Activated naive CD4-positive, alpha-beta T cell treated with anti-CD3 and anti-CD28 coated beads for 36 hours (primary cell): ENCODE results near the gene DLGAP1. TPM values are rescaled to one million over a fixed set of nuclear protein-coding genes. Genes with fewer than 3 reads are reported as not detected.
A peak's percentile ranks its signal among the peaks of the same experiment; 100 is the strongest.
"Not testable (repeated sequence)": the region's sequence is repeated elsewhere in the genome, so short reads cannot be mapped to it uniquely, and the experiment has no call there.

Experiments used
- CTCF ChIA-PET: fragments of 350-600 bp; sonication (Branson Sonifier 250); formaldehyde crosslinking; loops from one replicate; lab custom pipeline; 2021; ENCODE audit warnings: antibody characterized with exemption; lab: Charles Lee
- DNase-seq: peaks from one replicate; pipeline ENCODE4 v3.0.0-alpha.2; 2020
- H3K27ac Mint-ChIP-seq: one replicate; pipeline ENCODE4 v1.8.0; 2021; ENCODE audit warnings: mild to moderate bottlenecking, mixed read lengths
- H3K27me3 Mint-ChIP-seq: one replicate; pipeline ENCODE4 v1.8.0; 2021; ENCODE audit warnings: low read depth, mixed read lengths
- H3K36me3 Mint-ChIP-seq: one replicate; pipeline ENCODE4 v1.8.0; 2021; ENCODE audit warnings: low read depth, mixed read lengths
- H3K4me1 Mint-ChIP-seq: one replicate; pipeline ENCODE4 v1.8.0; 2021; ENCODE audit warnings: low read depth, mixed read lengths
- H3K4me3 Mint-ChIP-seq: one replicate; pipeline ENCODE4 v1.8.0; 2021; ENCODE audit warnings: mild to moderate bottlenecking, moderate library complexity, mixed read lengths
- H3K9me3 Mint-ChIP-seq: one replicate; pipeline ENCODE4 v1.8.0; 2021; ENCODE audit warnings: mixed read lengths
- intact Hi-C: fragments of 100-400 bp; cut with micrococcal nuclease; formaldehyde crosslinking; loops from one replicate; pipeline ENCODE4 v1.15.1; 2023
- total RNA-seq, 2 experiments: library from RNA; stranded (reverse); gene quantifications; one replicate each; pipeline ENCODE4 v1.2.3, GENCODE V29; 2021

DLGAP1 gene
- total RNA-seq, 2 experiments from 2014 or later, result not detected

DNA sequence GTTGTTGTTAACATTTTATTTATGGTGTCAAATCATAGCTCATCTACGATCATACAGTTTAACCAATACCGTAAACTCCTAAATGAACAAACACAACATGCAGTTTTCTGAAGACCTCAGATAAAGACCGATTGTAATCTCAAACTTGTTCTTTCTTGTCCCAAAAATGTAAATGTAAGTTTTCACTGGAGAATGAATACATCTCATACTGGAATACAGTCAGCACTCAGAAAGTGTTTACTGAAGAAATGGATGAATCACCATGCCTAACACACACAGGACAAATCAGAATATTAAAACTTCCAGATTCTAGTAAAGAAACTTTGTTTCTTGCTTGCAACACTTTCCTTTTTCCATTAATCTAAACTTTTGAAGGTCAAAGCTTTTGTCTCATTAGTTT, 380.5 kb downstream of the DLGAP1 start:
- CTCF ChIA-PET, result interaction anchor here (2.1 to 2.2 kb wide), 2 partner anchors 80 to 303 kb away, joined by 4 read pairs; no protein-coding TSS in a partner anchor

DNA sequence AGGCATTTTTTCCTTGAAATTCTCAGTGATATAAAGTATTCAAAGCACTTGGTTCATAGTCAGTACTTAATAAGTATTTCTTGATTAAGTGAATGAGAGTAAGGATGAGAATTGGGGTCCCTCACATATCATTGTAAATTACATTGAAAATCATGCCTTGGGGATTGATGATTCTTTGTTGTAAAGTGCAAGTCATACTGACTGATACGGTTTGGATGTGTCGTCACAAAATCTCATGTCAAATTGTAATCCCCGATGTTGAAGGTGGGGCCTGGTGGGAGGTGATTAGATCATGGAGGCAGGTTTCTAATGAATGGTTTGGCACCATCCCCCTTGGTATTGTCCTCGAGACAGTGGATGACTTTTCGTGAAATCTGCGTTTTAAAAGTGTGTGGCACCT, 385.9 kb downstream of the DLGAP1 start:
- Mint-ChIP-seq H3K27ac (no peak overlapping the region), H3K4me1 (no peaks in the 10 kb centered on the region), H3K36me3 (no peaks in the 10 kb centered on the region), H3K9me3 (no peaks in the 10 kb centered on the region), H3K4me3 (no peak overlapping the region), H3K27me3 (peaks cover 9% of the 10 kb centered on the region)
- intact Hi-C loops, result loop anchor here (2.0 to 5.0 kb wide), 3 partner anchors 70 to 787 kb away; no protein-coding TSS in a partner anchor
- no peak for DNase-seq
- CTCF ChIA-PET, result interaction anchor here (0.6 to 1.3 kb wide), 6 partner anchors 37 to 298 kb away, joined by 3 to 13 read pairs (median 3); no protein-coding TSS in a partner anchor

More for the DNA sequence above, 380.5 kb downstream of the DLGAP1 start:
- intact Hi-C loops, result no loop called here
- H3K4me1 Mint-ChIP-seq, result no peaks in the 10 kb centered on the region
- H3K27ac Mint-ChIP-seq, result no peak overlapping the region
- H3K27me3 Mint-ChIP-seq, result peaks cover under 1% of the 10 kb centered on the region
- no peaks in the 10 kb centered on the region for H3K9me3 Mint-ChIP-seq
- no peak overlapping the region for H3K4me3 Mint-ChIP-seq
- DNase-seq, result no peak
- H3K36me3 Mint-ChIP-seq, result no peaks in the 10 kb centered on the region

DNA sequence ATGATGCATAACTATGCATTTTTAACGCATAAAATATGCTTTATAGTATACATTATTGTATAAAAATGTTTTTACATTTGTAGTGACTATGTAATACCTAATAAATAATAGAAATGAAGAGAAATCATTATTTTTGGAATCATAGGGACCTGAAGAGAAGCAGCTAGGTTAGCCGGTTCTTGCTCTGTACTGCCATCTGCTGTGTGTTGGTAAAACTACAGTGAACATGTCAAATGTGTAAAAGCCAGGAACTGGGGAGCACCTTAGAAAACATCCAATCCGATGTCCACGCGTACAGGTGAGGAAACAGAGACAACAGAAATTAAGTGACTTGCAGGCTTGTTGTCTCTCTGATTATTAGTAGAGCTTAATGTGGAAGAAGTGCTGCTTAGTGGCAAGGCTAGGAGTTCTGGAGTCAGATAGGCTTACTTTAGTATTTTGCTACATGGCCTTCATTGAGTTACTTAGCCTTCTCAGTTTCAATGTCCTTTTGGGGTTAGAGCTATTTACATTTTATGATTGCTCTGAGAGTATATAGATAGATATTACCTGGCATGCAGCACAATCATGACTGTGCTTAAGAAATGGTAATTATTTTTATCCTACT, 386.5 kb downstream of the DLGAP1 start:
- Mint-ChIP-seq H3K36me3 (no peaks in the 10 kb centered on the region), H3K27me3 (peaks cover 9% of the 10 kb centered on the region)

DNA sequence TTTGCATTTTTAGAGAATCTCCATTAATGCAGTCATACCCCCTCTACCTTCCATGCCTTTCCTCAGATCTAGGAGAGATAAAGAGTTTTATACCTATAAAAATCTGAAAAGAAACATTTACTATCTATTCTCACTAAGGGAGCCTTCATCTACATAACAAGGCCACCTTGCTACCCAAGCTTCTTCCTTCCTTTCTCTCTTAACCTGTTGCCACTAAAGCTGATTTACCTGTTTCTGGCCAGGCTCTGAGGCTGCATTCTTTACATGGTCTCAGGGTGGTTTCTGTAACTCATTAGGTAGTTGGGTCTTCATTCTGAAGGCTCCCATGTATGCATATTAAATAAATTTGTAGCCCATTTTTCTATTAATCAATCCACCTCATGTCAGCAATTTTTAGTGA, 391.6 kb downstream of the DLGAP1 start:
- Mint-ChIP-seq H3K27me3 (peaks cover 6% of the 10 kb centered on the region), H3K9me3 (peaks cover 13% of the 10 kb centered on the region), H3K36me3 (no peaks in the 10 kb centered on the region), H3K27ac (no peak overlapping the region), H3K4me1 (no peaks in the 10 kb centered on the region), H3K4me3 (no peak overlapping the region)
- CTCF ChIA-PET, result no interaction called here
- intact Hi-C loops, result no loop called here
- no peak for DNase-seq

More for the DNA sequence above, 386.5 kb downstream of the DLGAP1 start:
- Mint-ChIP-seq H3K4me1 (no peaks in the 10 kb centered on the region), H3K9me3 (no peaks in the 10 kb centered on the region), H3K4me3 (no peak overlapping the region), H3K27ac (no peak overlapping the region)
- peak; percentile 53 for DNase-seq
- intact Hi-C loops, result loop anchor here (1.0 to 5.0 kb wide), 4 partner anchors 70 to 786 kb away; no protein-coding TSS in a partner anchor
- CTCF ChIA-PET, result interaction anchor here (0.6 to 1.3 kb wide), 7 partner anchors 38 to 297 kb away, joined by 3 to 13 read pairs (median 3); no protein-coding TSS in a partner anchor

DNA sequence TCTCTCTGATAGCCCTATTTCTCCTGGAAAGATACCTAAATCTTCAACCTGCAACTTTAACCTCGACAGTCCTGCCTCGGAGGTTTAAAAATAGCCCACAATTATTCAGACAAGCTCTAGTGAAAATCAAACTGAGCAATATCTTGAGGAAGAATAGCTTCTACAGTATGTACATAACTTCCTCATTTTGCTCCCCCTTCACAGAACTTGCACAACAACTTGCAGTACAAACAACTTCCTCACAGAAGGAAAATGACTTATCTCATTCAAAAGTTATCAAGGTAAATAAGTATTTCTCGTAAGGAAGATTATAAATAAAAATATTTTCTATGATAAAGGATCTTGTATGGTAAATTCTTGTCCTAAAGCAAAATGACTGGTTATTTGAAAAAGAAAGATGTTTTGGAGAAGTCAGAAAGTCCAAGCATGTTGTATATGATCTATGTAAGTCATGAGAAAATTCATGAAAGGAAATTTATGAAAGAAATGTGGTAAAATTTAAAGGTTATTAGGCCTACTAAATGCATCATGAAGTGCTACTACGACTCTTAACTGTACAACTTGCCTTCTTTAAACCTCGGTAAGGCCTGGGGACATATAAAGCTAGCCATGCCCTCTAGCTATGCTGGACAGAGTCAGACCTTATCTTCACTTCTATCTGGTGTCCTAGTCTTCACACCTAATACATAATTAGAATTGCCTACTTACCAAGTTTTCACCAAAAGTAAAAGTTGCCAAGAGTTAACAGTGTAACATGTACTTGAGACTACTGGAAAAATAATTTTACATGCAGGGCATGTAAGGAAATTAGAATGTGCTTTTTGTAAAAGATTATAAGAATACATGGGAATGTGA, 394.5 kb downstream of the DLGAP1 start:
- no peak for DNase-seq
- CTCF ChIA-PET, result no interaction called here
- no peak overlapping the region for H3K4me3 Mint-ChIP-seq
- H3K27me3 Mint-ChIP-seq, result peaks cover 9% of the 10 kb centered on the region
- peaks cover 13% of the 10 kb centered on the region for H3K9me3 Mint-ChIP-seq
- H3K36me3 Mint-ChIP-seq, result no peaks in the 10 kb centered on the region
- H3K27ac Mint-ChIP-seq, result no peak overlapping the region
- intact Hi-C loops, result no loop called here
- no peaks in the 10 kb centered on the region for H3K4me1 Mint-ChIP-seq

DNA sequence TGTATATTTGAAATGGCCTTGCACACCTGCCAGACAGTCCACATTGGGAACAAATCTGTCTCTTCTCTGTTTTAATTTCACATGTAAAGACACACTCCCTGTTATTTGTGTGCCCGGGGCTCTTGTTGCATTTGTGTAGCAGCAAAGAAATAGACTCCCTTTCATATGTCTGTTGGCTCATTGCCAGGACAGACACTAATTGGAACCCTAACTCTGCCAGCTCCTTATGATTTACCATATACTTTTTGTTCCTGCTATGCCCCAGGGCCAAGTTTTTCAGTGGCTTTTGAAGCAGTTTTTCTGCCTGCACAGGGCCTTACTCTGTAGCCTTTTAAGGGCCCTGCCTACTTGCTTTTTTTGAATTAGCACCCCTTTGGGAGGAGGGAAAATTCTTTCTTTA, 396.9 kb downstream of the DLGAP1 start:
- CTCF ChIA-PET, result no interaction called here
- Mint-ChIP-seq H3K4me1 (no peaks in the 10 kb centered on the region), H3K27me3 (peaks cover 9% of the 10 kb centered on the region), H3K27ac (no peak overlapping the region), H3K36me3 (no peaks in the 10 kb centered on the region), H3K9me3 (peaks cover 16% of the 10 kb centered on the region), H3K4me3 (no peak overlapping the region)
- intact Hi-C loops, result no loop called here
- no peak for DNase-seq

DNA sequence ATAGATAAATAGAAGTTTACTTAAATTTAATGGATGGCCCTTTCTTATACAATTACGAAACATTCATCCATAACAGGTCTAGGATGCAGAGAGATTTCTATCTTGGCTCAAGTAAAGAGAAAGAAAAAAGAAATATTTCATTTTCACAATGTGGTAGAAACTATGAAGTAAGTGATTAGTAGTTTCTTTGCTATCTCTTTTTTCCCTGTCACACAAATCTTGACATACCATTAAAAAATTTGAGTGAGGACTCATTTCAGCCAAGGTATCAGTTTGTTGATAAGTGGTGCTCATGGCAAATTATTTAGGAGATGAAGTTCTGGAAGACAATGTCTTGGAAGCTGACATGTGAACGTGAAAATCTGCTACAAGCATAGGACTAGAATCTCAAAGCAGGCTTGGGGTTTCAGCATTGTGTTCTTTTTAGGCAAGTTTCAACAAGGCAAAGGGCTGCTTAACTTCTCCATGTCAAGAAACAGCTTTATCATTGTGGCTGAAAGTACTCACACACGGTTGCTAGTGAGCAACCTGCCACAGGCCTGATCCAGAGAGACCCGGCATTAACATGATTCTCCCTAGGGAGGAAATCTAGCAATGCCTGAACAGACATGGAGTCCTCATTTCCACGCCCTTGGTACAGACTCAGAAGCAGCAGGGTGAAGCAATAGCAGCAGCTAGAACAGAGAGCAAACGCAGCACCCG, 414.6 kb downstream of the DLGAP1 start:
- no peaks in the 10 kb centered on the region for H3K4me1 Mint-ChIP-seq
- DNase-seq, result no peak
- no peak overlapping the region for H3K4me3 Mint-ChIP-seq
- H3K9me3 Mint-ChIP-seq, result no peaks in the 10 kb centered on the region
- intact Hi-C loops, result no loop called here
- H3K27ac Mint-ChIP-seq, result no peak overlapping the region
- H3K36me3 Mint-ChIP-seq, result no peaks in the 10 kb centered on the region
- CTCF ChIA-PET, result no interaction called here
- peaks cover 4% of the 10 kb centered on the region for H3K27me3 Mint-ChIP-seq

DNA sequence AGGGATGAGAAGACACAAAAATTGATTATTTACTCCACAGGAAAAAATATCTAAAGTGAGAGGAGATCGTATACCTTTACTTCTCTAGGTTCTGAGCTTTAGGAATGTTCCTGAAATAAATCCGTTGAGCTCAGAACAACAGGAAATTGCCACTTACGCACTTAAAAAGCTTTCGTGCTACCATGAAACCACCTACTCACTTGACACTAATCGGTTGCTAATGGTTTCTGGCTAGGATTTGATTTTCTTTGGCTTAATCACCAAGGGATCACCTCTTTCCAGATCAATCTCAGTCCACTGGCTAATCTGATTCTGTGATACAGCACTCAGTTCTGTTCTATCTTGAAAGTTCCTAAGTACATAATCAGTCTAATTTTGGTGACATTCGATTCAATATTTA, 419.6 kb downstream of the DLGAP1 start:
- Mint-ChIP-seq H3K27ac (no peak overlapping the region), H3K27me3 (peaks cover 4% of the 10 kb centered on the region), H3K4me1 (no peaks in the 10 kb centered on the region), H3K36me3 (no peaks in the 10 kb centered on the region), H3K4me3 (no peak overlapping the region), H3K9me3 (no peaks in the 10 kb centered on the region)
- intact Hi-C loops, result no loop called here
- CTCF ChIA-PET, result interaction anchor here (0.9 kb wide), 1 partner anchor 41 kb away, joined by 3 read pairs; no protein-coding TSS in a partner anchor
- no peak for DNase-seq

DNA sequence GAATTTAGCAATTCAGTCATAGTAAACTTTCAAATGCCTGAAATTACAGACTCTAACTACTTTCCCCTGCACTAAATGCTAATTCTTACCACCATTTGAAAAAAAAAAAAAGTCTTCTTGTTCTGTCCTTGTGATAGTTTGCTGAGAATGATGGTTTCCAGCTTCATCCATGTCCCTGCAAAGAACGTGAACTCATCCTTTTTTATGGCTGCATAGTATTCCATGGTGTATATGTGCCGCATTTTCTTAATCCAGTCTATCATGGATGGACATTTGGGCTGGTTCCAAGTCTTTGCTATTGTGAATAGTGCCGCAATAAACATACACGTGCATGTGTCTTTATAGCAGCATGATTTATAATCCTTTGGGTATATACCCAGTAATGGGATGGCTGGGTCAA, 420.3 kb downstream of the DLGAP1 start:
- DNase-seq, H3K4me3 Mint-ChIP-seq, H3K27ac Mint-ChIP-seq, intact Hi-C loops, H3K36me3 Mint-ChIP-seq, H3K9me3 Mint-ChIP-seq, H3K27me3 Mint-ChIP-seq, H3K4me1 Mint-ChIP-seq: not testable (repeated sequence)
- CTCF ChIA-PET, result interaction anchor here (0.9 kb wide), 1 partner anchor 40 kb away, joined by 3 read pairs; no protein-coding TSS in a partner anchor

DNA sequence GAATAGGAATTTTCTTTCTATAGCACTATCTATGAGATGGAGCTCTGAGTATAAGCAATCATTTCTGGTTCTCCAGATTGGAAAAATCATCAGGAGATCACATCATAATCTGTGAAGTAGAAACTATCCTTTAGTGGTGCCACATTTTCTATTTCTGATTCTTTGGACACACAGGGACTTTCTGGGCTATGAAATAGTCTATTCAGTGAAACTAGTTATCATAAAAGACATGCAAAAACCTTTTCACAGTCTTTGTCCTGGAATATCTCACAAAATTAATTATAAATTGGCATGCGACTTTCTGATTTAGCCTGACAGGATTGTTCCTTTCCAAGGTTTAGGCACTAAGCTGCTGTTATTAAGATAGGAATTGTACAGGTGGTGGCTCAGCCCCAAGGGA, 428.6 kb downstream of the DLGAP1 start:
- Mint-ChIP-seq H3K36me3 (no peaks in the 10 kb centered on the region), H3K27me3 (peaks cover 4% of the 10 kb centered on the region), H3K27ac (no peak overlapping the region), H3K9me3 (no peaks in the 10 kb centered on the region), H3K4me1 (no peaks in the 10 kb centered on the region), H3K4me3 (no peak overlapping the region)
- CTCF ChIA-PET, result no interaction called here
- intact Hi-C loops, result no loop called here
- DNase-seq, result no peak

DNA sequence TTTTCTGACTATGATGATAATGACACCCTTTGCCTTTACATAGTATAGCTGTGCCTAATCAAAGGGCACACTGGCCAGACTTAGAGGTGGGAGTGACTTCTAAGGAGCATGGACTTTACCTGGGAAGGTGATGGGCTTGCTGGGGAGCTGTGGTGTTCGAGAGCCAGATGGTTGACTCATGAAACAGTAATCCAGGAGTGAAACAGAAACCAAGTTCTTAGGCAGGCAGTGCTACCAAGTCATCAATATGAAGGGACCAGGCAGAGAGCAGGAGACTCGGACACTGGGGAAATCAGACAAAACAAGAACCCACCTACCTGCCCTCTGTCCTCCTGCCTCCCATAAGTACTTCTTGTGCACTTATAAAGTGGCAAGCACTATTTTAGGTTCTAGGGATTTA, 430.4 kb downstream of the DLGAP1 start:
- Mint-ChIP-seq H3K36me3 (no peaks in the 10 kb centered on the region), H3K4me3 (no peak overlapping the region), H3K4me1 (no peaks in the 10 kb centered on the region), H3K27ac (no peak overlapping the region), H3K27me3 (peaks cover 4% of the 10 kb centered on the region), H3K9me3 (no peaks in the 10 kb centered on the region)
- no peak for DNase-seq
- intact Hi-C loops, result no loop called here
- CTCF ChIA-PET, result interaction anchor here (1.1 kb wide), 1 partner anchor 12 kb away, joined by 3 read pairs; no protein-coding TSS in a partner anchor

DNA sequence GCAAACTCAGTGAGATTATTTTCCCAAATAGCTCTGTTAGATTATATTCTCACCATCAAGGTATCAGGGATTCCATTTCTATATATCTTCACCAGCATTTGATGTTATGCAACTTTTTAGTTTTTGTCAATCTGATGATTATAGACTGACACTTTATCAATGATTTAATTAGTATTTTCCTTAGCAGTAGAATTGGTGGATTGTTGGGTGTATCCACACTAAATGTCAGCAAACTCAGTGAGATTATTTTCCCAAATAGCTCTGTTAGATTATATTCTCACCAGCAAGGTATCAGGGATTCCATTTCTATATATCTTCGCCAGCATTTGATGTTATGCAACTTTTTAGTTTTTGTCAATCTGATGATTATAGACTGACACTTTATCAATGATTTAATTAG, 432.4 kb downstream of the DLGAP1 start:
- H3K9me3 Mint-ChIP-seq, H3K4me1 Mint-ChIP-seq, H3K36me3 Mint-ChIP-seq, H3K27me3 Mint-ChIP-seq, H3K27ac Mint-ChIP-seq, H3K4me3 Mint-ChIP-seq, DNase-seq, CTCF ChIA-PET, intact Hi-C loops: not testable (repeated sequence)
